Progenitor cell of endocrine pancreas (in vitro differentiated cells): ENCODE data around the gene TRIM7. TPM values are rescaled to one million over a fixed set of nuclear protein-coding genes. Genes with fewer than 3 reads are reported as not detected.

Experiments
- DNase-seq: peaks from one replicate; pipeline ENCODE4 v3.0.0; 2021; ENCODE audit warnings: low spot score; ENCODE audit not compliant: unreplicated experiment
- H3K27ac Mint-ChIP-seq: 2 replicates; pipeline ENCODE4 v1.8.0; 2021; ENCODE audit warnings: mild to moderate bottlenecking, moderate library complexity, mixed read lengths
- H3K27me3 Mint-ChIP-seq: 2 replicates; pipeline ENCODE4 v1.8.0; 2021; ENCODE audit warnings: mixed read lengths
- H3K36me3 Mint-ChIP-seq: 2 replicates; pipeline ENCODE4 v1.8.0; 2022; ENCODE audit warnings: mixed read lengths; ENCODE audit not compliant: insufficient read depth
- H3K4me1 Mint-ChIP-seq: 2 replicates; pipeline ENCODE4 v1.8.0; 2021; ENCODE audit warnings: low read depth, mixed read lengths
- H3K4me3 Mint-ChIP-seq: 2 replicates; pipeline ENCODE4 v1.8.0; 2021; ENCODE audit warnings: low read depth, mild to moderate bottlenecking, moderate library complexity, mixed read lengths
- H3K9me3 Mint-ChIP-seq: 2 replicates; pipeline ENCODE4 v1.8.0; 2021; ENCODE audit warnings: low read depth, mixed read lengths
- CTCF ChIP-seq: fragments of 200-600 bp; sonication (generic); IDR thresholded peaks from one replicate; pipeline ENCODE4 v1.5.0; 2021; ENCODE audit warnings: antibody characterized with exemption, mild to moderate bottlenecking; ENCODE audit not compliant: unreplicated experiment
- total RNA-seq: library from RNA; stranded (reverse); gene quantifications from 2 replicates; pipeline ENCODE4 v1.2.1, GENCODE V29; 2021

The TRIM7 gene
- total RNA-seq, 1 donor from 2014 or later: not detected

DNA sequence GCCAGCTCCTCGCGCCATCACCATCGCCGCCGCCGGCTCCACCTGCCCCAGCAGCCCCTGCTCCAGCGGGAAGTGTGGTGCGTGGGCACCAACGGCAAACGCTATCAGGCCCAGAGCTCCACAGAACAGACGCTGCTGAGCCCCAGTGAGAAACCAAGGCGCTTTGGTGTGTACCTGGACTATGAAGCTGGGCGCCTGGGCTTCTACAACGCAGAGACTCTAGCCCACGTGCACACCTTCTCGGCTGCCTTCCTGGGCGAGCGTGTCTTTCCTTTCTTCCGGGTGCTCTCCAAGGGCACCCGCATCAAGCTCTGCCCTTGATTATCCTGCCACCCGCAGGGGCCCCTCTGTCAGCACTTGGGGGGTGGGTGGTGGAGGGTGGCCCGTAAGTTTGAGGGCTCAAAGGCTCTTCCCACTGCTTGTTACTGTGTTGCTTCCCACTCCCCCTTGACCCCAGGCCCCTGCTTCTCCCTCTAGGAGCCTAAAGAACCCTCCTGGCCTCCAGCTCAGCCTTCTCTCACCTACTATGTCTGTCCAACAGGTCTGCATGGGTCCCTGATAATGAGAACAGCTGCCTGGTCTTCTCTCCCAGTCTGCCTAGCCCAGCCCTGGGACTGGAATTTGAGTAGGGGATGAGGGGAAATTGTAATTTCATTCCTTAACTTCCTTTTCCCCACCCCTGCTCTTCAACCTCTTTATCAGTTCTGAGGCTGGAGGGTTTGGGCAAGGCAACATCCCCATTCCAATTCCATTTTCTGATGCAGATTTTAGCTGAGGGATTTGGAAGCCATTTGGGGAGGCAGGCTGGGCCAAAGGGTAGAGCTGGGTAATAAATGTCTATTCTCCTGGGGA, 29.7 kb upstream of the TRIM7 start:
- TF ChIP-seq CTCF: no peak
- DNase-seq: no peak
- Mint-ChIP-seq H3K27me3 (no peaks in the 10 kb centered on the region), H3K9me3 (no peaks in the 10 kb centered on the region), H3K36me3 (peaks cover 21% of the 10 kb centered on the region), H3K27ac (peak overlapping the region; percentile 64), H3K4me1 (no peaks in the 10 kb centered on the region), H3K4me3 (no peak overlapping the region)

DNA sequence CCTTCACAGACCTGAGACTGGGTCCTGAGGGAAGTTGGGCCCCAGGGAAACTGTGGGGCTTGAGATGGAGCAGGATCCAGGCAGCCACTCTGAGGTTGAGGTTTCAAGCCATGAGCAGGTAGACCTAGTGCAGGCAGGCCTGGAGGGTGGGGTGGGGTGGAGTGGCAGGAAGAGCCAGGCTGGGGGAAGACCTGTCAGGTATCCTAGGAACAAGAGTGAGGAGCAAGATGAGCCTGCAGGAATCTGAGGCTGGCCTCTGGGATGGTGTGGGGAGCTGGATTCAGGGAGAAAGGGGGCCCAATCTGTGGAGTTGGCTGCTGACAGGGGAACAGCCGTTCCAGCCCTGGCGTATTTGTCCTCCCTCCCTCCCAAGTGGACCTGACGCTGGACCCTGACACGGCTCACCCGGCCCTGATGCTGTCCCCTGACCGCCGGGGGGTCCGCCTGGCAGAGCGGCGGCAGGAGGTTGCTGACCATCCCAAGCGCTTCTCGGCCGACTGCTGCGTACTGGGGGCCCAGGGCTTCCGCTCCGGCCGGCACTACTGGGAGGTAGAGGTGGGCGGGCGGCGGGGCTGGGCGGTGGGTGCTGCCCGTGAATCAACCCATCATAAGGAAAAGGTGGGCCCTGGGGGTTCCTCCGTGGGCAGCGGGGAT, 28.9 kb upstream of the TRIM7 start:
- H3K27ac Mint-ChIP-seq: no peak overlapping the region
- no peaks in the 10 kb centered on the region for H3K27me3 Mint-ChIP-seq
- H3K36me3 Mint-ChIP-seq: peaks cover 18% of the 10 kb centered on the region
- no peak for DNase-seq
- no peak overlapping the region for H3K4me3 Mint-ChIP-seq
- no peak for TF ChIP-seq CTCF
- H3K9me3 Mint-ChIP-seq: no peaks in the 10 kb centered on the region
- H3K4me1 Mint-ChIP-seq: no peaks in the 10 kb centered on the region

DNA sequence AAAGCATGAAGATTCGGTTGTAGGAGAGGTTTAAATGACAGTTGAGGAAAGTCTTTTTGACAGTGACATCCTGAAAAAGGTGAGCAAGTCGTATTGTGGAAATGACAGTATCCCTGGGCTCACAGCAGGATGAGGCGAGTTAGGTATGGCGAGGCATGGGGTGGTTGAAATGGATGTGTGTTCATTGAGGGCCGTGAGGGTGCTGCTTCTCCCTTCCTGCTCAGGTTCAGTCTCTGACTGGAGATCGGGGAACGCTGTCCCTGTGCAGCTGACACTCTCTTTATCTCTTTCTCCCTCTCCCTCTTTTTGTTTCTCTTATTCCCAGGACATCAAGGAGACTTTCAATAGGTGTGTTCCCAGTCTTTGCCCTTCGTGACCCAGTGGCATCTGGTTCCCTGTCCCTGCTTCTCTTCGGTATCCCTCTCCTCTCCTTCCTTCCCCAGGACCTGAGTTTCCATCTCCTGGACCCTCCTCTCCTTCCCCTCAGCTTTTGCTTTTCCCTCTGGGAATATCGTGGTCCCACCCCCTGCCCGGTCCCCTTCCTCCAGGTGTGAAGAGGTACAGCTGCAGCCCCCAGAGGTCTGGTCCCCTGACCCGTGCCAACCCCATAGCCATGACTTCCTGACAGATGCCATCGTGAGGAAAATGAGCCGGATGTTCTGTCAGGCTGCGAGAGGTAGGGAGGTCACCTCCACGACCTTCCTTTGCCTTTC, 28.2 kb upstream of the TRIM7 start:
- Mint-ChIP-seq H3K36me3 (peaks cover 13% of the 10 kb centered on the region), H3K9me3 (no peaks in the 10 kb centered on the region), H3K27me3 (no peaks in the 10 kb centered on the region), H3K4me3 (no peak overlapping the region), H3K27ac (peak overlapping the region; percentile 34), H3K4me1 (no peaks in the 10 kb centered on the region)
- no peak for TF ChIP-seq CTCF
- DNase-seq: no peak

DNA sequence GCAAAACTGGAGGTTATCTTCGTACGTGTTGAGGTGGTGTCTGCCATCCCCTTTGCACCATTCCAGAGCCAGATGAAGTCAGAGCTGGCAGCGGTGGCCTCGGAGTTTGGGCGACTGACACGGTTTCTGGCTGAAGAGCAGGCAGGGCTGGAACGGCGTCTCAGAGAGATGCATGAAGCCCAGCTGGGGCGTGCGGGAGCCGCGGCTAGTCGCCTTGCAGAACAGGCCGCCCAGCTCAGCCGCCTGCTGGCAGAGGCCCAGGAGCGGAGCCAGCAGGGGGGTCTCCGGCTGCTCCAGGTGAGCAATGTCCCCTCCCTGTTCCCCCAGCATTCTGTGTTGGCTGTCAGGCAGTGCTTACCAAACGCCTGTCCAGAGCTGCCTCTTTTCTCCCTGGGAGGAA, 27.6 kb upstream of the TRIM7 start:
- H3K4me3 Mint-ChIP-seq: no peak overlapping the region
- no peaks in the 10 kb centered on the region for H3K4me1 Mint-ChIP-seq
- DNase-seq: no peak
- H3K27ac Mint-ChIP-seq: no peak overlapping the region
- no peaks in the 10 kb centered on the region for H3K27me3 Mint-ChIP-seq
- H3K9me3 Mint-ChIP-seq: no peaks in the 10 kb centered on the region
- H3K36me3 Mint-ChIP-seq: peaks cover 8% of the 10 kb centered on the region
- TF ChIP-seq CTCF: no peak

GRCh38 chr5:181231432-181231831, 26.4 kb upstream of the TRIM7 start:
- no peaks in the 10 kb centered on the region for H3K9me3 Mint-ChIP-seq
- H3K36me3 Mint-ChIP-seq: peaks cover under 1% of the 10 kb centered on the region

More at GRCh38 chr5:181231432-181231831, 26.4 kb upstream of the TRIM7 start:
- Mint-ChIP-seq H3K4me3 (no peak overlapping the region), H3K4me1 (no peaks in the 10 kb centered on the region), H3K27me3 (no peaks in the 10 kb centered on the region), H3K27ac (no peak overlapping the region)
- no peak for TF ChIP-seq CTCF
- DNase-seq: no peak
